ENCODE measurements around the gene WDR12. TPM values are rescaled to one million over a fixed set of nuclear protein-coding genes. Genes with fewer than 3 reads are reported as not detected.

Gene WDR12
- total and polyA plus RNA-seq, 9 of the 15 experiments (the other 6 are each of a cell fraction or from before 2014, with no cell fraction given), result 109 to 554 (median 174) TPM

- peak; percentile 21; the same call in 1 of the 2 replicates for TF ChIP-seq REST (IDR thresholded peaks at IDR 0.05; ENCODE audit: borderline replicate concordance)
- no peak for TF ChIP-seq REST (CRISPR knock-in tag; IDR thresholded peaks at IDR 0.05; ENCODE audit: low read depth)
- TF ChIP-seq ZEB2 (IDR thresholded peaks at IDR 0.05), result peak; percentile 80
- no peak for TF ChIP-seq ARID3B (CRISPR knock-in tag; IDR thresholded peaks at IDR 0.05; ENCODE audit: borderline replicate concordance)
- TF ChIP-seq ZNF24 (IDR thresholded peaks at IDR 0.05), result no peak
- TF ChIP-seq HMG20A (CRISPR knock-in tag; conservative IDR thresholded peaks at IDR 0.05), result no peak
- no peak for TF ChIP-seq KLF10 (CRISPR knock-in tag; IDR thresholded peaks at IDR 0.05)
- TF ChIP-seq ZNF77 (CRISPR knock-in tag; IDR thresholded peaks at IDR 0.05), result no peak
- no peak for TF ChIP-seq L3MBTL2 (IDR thresholded peaks at IDR 0.05)
- no peak for TF ChIP-seq PRMT5 (CRISPR knock-in tag; IDR thresholded peaks at IDR 0.05)
- no peak for TF ChIP-seq HDAC1 (IDR thresholded peaks at IDR 0.05)
- no peak for TF ChIP-seq THRB (CRISPR knock-in tag; conservative IDR thresholded peaks at IDR 0.05)
- TF ChIP-seq NFIC (IDR thresholded peaks at IDR 0.05), result 0 out of 2 replicates have a peak, but pooled peaks have one; percentile 8
- TF ChIP-seq ETV5 (CRISPR knock-in tag; IDR thresholded peaks at IDR 0.05; ENCODE audit: low read depth), result 0 out of 2 replicates have a peak, but pooled peaks have one; percentile 22
- TF ChIP-seq ZNF655 (CRISPR knock-in tag; IDR thresholded peaks at IDR 0.05), result no peak
- TF ChIP-seq RAD21 (CRISPR knock-in tag; conservative IDR thresholded peaks at IDR 0.05 in 1 of 2, IDR thresholded peaks at IDR 0.05 in 1 of 2), result peak; percentile 34 to 40; a peak in 2 of 4 replicates
These were observed 40.8 kb downstream of the WDR12 start (continued) for GRCh38 chr2:202870431-202871299.

All from K562 (cell line).